ENCODE results near the gene CRISPLD2.

CRISPLD2 gene

GRCh38 chr16:84884596-84885341, 65.0 kb downstream of the CRISPLD2 start:
- no peak for DNase-seq (ENCODE audit: low read depth)

- DNase-seq (ENCODE audit: low read depth), result no peak
These were observed 65.6 kb downstream of the CRISPLD2 start for GRCh38 chr16:84885342-84885910.

- DNase-seq (ENCODE audit: low read depth), result no peak
These were observed 66.8 kb downstream of the CRISPLD2 start for GRCh38 chr16:84886497-84887090.

- DNase-seq (ENCODE audit: low read depth), result no peak
These were observed 67.4 kb downstream of the CRISPLD2 start for GRCh38 chr16:84887207-84887606.

- DNase-seq (ENCODE audit: low read depth), result no peak
These were observed 68.7 kb downstream of the CRISPLD2 start for GRCh38 chr16:84888450-84888849.

- no peak for DNase-seq (ENCODE audit: low read depth)
These were observed 69.3 kb downstream of the CRISPLD2 start for GRCh38 chr16:84889066-84889465.

GRCh38 chr16:84890427-84890826, 70.6 kb downstream of the CRISPLD2 start:
- no peak for DNase-seq (ENCODE audit: low read depth)

GRCh38 chr16:84891149-84891795, 71.5 kb downstream of the CRISPLD2 start:
- no peak for DNase-seq (ENCODE audit: low read depth)

- DNase-seq (ENCODE audit: low read depth), result no peak
These were observed 72.3 kb downstream of the CRISPLD2 start for GRCh38 chr16:84892097-84892496.

- no peak for DNase-seq (ENCODE audit: low read depth)
These were observed 73.7 kb downstream of the CRISPLD2 start for GRCh38 chr16:84893467-84893848.

GRCh38 chr16:84893849-84894599, 74.2 kb downstream of the CRISPLD2 start:
- no peak for DNase-seq (ENCODE audit: low read depth)

GRCh38 chr16:84895016-84895415, 75.2 kb downstream of the CRISPLD2 start:
- no peak for DNase-seq (ENCODE audit: low read depth)

GRCh38 chr16:84896847-84897246, 77.1 kb downstream of the CRISPLD2 start:
- DNase-seq (ENCODE audit: low read depth), result no peak

- no peak for DNase-seq (ENCODE audit: low read depth)
These were observed 78.2 kb downstream of the CRISPLD2 start for GRCh38 chr16:84897911-84898377.

GRCh38 chr16:84898447-84898846, 78.7 kb downstream of the CRISPLD2 start:
- no peak for DNase-seq (ENCODE audit: low read depth)

GRCh38 chr16:84899414-84899813, 79.6 kb downstream of the CRISPLD2 start:
- DNase-seq (ENCODE audit: low read depth), result no peak

GRCh38 chr16:84905965-84906460, 86.2 kb downstream of the CRISPLD2 start:
- DNase-seq (ENCODE audit: low read depth), result no peak

- no peak for DNase-seq (ENCODE audit: low read depth)
These were observed 87.3 kb downstream of the CRISPLD2 start for GRCh38 chr16:84907051-84907450.

- no peak for DNase-seq (ENCODE audit: low read depth)
These were observed 87.8 kb downstream of the CRISPLD2 start for GRCh38 chr16:84907575-84907974.

GRCh38 chr16:84909476-84910085, 89.8 kb downstream of the CRISPLD2 start:
- DNase-seq (ENCODE audit: low read depth), result no peak

- no peak for DNase-seq (ENCODE audit: low read depth)
These were observed 91.9 kb downstream of the CRISPLD2 start for GRCh38 chr16:84911486-84912216.
